Non-pigmented ciliary epithelial cell (primary cell): ENCODE measurements around the gene CCDC120.
A peak's percentile ranks its signal among the peaks of the same experiment; 100 is the strongest.

ENCODE experiments used
- DNase-seq: peaks from one replicate; pipeline ENCODE4 v3.0.0-alpha.2; 2010; ENCODE audit warnings: low read depth

CCDC120 gene

DNA sequence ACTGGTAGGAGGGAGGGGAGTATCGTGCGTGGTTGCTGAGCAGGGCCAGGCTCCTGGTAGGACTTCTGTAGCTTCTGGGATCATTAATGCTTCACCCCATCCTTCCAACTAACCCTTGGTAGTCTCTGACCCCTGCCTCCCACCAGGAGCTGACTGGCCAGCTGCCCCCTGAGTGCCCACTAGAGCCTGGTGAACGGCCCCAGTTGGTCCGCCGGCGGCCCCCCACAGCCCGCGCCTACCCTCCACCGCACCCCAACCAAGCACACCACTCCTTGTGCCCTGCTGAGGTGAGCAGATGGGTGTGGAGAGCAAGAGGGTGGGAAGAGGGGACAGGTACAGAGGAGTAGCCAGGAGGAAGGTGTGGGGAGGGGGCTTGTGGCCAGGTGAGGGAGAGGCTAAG lies 4.9 kb downstream of the CCDC120 start:
- no peak for DNase-seq

DNA sequence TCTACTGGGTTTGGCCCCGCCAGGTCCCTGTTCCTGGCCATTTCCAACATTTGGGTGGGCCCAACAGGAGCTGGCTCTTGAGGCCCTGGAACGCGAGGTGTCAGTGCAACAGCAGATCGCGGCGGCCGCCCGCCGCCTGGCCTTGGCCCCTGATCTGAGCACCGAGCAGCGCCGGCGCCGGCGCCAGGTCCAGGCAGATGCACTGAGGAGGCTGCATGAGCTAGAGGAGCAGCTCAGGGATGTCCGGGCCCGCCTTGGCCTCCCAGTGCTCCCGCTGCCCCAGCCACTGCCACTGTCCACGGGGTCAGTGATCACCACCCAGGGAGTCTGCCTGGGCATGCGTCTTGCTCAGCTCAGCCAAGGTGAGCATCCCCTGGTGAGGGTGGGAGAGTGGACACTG lies 5.5 kb downstream of the CCDC120 start:
- no peak for DNase-seq

DNA sequence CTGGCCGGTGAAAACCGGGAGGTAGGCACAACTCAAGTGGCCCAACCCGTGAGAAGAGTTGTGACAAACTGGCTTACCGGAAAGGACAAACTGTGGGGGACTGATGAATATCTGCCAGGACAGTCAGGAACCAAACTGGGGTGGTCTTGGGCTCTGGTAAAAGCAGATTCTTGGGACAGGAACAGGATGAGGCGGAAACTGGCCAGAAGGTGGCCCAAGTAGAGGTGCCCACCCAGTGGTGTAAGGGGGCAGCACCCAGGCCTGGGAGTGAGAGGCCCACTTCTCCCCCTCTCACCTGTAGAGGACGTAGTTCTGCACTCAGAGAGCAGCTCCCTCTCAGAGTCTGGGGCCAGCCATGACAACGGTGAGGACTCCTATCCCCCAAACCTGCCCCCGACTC lies 5.9 kb downstream of the CCDC120 start:
- DNase-seq: no peak

DNA sequence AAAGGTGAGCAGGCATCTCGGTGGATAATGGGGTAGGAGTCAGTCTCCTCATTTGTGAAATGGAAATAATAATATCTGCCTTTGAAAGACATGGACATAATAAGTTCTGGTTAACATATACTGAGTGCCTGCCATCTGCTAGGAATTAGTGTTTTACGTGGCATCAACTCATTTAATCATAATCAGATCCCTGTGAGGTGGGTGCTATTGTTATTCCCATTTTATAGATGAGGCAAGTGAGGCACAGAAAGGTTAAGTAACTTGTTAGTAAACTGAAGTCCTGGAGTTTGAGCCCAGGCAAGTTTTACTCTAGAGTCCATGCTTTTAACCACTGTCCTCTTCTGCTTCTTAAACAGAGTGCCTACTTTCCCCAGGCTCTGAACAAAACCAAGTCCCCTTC lies 7.5 kb downstream of the CCDC120 start:
- no peak for DNase-seq

DNA sequence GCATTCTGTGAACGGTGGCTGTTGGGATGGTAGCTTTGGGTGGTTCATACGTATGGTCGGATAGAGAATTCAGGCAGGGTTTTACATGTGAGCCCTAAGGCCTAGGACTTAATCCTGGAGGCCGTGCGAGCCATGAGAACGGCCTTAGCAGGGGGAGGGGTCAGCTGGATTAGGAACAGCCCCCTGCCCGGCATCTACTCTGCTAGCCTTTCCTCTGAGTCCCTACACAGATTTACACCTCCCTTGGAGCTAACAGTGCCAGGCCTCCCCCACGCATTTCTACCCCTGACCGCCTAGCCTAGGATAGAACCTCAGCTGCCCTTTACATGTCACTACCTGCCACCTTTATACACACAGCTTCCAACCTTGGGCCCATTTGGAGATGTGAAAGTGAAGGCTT lies 7.9 kb downstream of the CCDC120 start:
- DNase-seq: no peak

DNA sequence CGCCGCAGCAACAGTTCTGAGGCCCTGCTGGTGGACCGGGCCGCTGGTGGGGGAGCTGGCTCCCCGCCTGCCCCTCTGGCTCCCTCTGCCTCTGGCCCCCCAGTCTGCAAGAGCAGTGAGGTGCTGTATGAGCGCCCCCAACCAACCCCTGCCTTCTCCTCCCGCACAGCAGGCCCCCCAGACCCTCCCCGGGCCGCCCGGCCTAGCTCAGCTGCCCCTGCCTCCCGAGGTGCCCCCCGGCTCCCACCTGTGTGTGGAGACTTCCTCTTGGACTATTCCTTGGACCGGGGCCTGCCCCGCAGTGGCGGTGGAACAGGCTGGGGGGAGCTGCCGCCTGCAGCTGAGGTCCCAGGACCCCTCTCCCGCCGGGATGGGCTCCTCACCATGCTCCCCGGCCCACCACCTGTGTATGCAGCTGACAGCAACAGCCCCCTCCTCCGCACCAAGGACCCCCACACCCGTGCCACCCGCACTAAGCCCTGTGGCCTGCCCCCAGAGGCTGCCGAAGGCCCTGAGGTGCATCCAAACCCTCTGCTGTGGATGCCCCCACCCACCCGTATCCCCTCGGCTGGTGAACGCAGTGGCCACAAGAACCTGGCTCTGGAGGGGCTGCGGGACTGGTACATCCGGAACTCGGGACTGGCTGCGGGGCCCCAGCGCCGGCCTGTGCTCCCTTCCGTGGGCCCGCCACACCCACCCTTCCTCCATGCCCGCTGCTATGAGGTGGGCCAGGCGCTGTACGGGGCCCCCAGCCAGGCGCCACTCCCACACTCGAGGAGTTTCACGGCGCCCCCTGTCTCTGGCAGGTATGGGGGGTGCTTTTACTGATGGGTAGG lies 8.7 kb downstream of the CCDC120 start:
- no peak for DNase-seq

DNA sequence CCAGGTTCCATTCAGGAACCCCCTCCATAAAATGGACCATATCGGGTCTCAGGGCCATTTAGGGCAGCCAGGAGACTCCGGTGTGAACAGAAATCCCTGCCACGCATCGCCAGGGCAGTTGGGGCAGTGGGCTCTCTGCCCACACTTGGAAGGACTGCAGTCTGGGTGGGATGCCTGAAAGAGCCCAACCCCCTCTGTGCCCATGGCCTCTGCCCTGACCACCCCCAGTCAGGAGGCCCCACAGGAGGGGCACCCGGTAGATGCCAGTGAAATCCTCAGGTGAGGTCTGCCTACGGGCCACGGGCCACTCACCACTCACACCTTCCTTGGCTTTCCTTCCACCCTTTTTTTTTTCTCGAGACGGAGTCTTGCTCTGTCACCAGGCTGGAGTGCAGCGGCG lies 10.2 kb downstream of the CCDC120 start:
- DNase-seq: no peak

DNA sequence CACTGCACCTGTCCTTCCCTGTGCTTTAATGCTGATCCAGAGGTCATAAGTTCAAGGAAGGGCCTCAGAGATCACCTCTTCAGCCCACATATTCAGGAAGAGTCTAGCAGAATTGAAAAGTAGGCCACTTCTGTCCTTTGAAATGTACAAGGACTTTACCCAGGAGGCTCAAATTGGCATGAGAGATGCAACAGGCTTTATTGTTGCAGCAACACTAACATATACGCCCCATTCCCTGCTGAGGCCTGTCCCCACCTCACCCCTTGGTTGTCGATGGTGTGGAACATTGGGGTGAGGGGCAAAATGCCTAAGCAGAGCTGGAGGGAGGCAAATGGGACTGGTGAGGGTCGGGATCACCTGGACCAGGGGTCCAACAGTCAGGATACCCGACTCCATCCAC lies 12.2 kb downstream of the CCDC120 start:
- no peak for DNase-seq

DNA sequence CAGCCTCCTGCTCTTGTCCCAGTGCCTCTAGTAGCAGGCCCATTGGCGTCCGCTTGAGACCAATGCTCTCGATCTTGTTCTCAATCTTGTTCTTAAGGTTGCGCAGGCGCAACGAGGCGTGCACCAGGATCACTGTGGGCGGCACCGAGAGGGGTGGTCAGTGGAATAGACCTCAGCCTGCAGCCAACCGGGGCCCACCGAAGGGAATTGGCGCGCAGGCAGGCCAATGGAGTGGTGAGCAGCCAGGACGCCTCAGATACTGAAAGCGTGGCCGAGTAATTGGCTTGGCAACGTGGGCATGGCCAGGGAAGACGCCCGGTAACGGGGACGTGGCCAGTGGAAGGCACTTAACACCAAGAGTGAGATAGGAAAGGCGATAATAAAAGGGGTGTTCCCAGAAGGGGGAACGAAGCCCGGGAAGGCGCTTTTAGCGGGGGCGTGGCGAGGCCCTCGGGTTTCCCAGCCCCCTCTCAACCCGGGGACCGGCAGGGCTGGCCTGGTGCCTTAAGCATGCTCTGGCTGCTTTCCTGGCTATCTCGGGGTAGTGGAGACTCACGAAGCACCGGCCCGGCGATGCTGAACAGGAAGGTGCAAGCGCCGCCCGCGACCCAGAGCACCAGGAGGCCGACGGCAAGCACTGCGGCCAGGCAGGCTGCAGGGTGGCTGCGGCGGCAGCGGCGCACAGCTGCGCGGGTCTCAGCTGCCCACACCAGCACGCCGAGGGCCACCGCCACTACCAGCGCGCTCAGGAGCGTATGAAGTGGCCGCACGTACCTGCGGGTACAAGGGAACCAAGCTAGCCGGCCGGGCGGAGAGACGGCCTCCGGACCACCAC lies 13.3 kb downstream of the CCDC120 start:
- DNase-seq: peak; percentile 32

DNA sequence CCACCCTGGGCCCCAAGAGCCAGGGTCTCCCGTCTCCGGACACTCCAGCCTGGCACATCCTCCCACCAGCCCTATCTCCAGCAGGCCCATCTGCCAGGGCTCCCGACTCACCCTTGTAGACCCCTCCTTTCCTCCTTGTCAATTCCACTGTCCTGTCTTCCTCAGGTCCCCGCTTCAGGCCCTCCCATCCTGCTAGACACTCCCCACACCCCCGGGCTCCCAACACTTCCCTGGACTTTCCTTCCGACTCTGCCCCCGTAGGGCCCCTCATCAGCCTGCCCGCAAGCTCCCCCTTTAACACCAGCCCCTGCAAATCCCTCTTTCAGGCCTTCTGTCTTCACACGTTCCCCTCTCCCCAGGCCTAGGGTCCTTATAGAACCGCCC lies 13.9 kb downstream of the CCDC120 start:
- DNase-seq: no peak

DNA sequence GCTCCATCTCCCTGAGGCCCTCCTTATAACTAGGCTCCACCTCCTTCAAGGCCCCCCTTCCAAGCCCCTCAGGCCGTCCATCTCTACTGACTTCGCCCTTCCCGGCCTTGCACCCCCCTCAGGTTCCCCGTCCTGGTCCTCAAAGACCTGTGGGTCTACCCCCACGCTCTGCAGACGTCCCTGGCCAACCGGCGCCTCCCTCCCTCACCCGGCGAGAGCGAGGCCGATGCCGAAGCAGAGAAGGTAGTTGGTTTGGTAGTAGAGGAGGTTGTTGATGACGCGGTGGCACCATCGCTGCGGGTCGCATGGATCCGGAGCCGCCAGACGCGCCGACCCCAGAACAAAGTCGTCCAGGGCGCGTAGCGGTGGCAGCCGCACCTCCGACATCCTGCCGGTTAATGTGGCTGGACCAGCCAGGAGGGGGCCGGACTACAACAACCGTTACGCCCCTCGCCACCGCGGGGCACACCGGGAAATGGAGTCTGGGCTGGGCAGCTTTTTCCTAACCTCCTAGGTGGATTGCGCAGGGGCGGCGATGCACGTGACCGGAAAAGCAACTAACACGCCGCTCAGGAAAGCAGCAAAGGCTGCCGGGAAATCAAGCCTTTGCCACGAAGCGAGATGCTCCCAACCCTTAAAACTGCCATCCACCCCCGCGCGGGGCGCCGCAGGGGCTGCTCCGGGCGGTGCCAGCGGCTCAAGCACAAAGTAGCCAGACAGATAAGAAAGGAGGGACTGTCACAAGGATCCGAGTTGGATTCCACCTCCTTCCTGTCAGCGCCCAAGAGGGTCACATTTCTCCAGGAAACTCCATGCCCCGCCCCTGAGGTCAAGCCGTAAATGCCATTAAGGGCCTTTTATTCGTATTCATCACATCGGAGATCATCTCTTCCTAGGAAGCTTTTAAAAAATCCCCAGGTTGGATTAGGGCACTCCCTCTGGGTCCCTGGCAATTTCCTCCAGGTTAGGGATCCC lies 15.1 kb downstream of the CCDC120 start, which contains the start of gene PRAF2:
TSS of gene PRAF2 (minus strand) at position 402 of the 975 bp plus-strand sequence. CDS start at position 387, 15 bp downstream.
- DNase-seq: peak; percentile 54

DNA sequence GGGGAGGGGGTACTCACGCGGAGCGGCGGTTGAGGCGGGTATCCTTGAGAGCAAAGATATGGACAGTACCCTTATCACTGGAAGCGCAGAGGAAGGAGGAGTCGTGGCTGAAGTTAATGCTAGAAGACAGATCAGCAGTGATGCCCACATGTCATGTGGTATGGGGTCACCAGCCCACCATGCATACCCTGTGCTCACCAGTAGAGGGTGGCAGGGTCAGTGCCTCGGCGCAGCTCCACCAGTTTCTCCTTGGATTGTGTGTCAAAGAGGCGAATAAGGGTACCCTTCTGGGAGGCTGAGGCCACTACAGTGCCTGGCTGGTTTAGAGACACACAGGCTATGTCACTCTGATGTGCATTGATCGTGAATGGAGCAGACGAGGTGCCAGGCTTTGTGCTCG lies 16.5 kb downstream of the CCDC120 start:
- no peak for DNase-seq

DNA sequence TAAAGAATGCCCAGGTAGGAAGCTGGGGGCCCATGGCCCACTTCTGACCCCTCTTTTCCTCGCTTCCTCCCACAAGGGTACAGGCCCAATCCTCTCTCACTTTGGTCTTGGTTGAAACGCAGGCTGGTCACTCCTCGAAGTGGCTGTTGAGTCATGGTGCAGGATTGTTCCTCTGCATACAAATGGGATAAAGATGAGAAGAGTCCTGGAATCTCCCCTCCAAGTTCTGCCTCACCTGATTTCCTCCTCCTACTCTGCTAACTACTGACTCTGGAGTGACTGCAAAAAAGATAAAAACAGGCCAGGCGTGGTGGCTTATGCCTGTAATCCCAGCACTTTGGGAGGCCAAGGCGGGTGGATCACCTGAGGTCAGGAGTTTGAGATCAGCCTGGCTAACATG lies 19.1 kb downstream of the CCDC120 start:
- DNase-seq: no peak

DNA sequence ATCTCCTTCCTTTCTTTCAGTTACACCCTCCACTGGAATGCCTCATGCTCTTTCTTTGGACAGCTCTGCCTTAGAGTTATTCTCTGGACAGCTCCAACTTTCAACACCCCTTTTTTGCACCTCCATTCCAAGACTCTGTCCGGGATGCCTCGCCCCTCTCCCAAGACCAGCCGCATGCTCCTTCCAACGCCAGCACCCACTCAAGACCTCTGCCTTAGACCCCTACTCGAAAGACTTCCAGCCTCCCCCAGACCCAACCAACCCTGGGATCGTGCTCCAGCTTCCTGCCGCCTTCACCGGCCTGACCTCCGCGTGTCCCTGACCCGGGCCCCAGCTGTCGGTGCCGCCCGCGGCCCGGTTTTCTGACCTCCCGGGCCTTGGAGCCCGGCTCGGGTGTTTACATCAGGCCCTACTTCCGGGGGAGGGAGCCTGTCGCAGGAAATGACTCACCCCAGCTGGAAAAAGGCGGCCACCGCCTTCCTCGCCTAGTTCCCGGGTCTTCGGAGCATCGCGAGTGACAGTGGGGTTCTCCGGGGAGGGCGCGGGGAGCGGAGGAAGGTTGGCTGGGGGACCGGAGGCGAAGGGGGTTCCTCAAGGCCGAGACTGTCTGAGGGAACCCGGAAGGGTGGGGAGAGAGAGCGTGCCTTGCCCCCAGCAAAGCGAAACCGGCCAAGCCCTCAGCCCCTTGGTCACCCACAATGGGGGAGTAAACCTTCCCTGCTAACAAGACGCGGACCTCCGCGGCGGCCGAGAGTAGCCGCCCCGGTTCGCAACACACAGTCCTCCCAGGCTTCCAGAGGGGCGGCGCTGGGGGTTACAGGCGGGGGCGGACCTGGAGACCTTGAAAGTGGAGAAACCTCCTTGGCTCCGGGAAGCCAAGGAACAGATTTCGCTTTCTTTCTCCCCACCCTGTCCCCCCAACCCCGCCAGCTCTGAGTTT lies 21.0 kb downstream of the CCDC120 start, which contains the start of gene WDR45:
TSS of gene WDR45 (minus strand) at position 399 of the 940 bp plus-strand sequence. CDS start 1,792 bp downstream, outside the sequence.
- DNase-seq: no peak

DNA sequence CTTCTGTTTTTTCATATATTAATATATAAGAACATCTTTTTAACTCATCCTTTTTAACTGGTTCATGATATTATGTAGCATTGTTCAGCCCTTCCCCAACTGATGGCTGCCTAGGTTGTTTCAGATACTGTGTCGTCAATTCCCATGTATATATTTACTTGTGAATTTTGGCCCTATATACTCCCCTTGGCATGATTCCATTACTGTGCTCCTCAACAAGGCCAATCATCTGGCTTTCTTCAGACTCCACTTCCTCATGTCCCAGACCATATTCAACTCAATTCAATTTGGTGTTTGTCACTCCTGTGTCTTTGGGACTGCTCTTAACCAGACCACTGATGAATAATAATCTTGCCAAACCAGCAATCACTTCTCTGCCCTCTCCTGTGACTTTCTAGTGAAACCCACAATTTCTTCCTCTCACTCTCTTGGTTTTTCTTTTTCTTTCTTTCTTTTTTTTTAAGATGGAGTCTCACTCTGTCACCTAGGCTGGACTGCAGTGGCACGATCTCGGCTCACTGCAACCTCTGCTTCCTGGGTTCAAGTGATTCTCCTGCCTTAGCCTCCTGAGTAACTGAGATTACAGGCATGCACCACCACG lies 23.6 kb downstream of the CCDC120 start:
- no peak for DNase-seq

DNA sequence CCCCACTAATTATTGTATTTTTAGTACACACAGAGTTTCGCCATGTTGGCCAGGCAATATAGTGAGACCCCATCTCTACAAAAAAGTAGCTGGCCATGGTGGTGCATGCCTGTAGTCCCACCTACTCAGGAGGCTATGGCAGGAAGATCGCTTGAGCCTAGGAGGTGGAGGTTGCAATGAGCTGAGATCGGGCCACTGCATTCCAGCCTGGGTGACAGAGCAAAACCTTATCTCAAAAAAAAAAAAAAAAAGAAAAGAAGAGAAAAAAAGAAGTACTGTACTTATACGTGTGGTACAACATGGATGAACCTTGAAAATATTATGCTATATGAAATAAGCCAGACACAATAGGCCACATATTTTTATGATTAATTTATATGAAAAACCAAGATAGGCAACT lies 30.8 kb downstream of the CCDC120 start:
- no peak for DNase-seq

DNA sequence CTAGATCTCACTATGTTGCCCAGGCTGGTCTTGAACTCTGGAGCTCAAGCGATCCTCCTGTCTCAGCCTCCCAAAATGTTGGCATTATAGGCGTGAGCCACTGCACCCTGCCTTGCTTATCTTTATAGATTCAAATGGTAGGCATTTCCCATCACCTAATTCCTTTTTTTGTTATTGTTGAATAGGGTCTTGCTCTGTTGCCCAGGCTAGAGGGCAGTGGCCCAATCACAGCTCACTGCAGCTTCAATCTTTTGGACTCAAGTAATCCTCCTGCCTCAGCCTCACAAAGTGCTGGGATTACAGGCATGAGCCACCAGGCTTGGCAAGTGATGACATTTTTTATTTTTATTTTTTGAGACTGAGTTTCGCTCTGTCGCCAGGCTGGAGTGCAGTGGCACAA lies 37.6 kb downstream of the CCDC120 start:
- DNase-seq: no peak

DNA sequence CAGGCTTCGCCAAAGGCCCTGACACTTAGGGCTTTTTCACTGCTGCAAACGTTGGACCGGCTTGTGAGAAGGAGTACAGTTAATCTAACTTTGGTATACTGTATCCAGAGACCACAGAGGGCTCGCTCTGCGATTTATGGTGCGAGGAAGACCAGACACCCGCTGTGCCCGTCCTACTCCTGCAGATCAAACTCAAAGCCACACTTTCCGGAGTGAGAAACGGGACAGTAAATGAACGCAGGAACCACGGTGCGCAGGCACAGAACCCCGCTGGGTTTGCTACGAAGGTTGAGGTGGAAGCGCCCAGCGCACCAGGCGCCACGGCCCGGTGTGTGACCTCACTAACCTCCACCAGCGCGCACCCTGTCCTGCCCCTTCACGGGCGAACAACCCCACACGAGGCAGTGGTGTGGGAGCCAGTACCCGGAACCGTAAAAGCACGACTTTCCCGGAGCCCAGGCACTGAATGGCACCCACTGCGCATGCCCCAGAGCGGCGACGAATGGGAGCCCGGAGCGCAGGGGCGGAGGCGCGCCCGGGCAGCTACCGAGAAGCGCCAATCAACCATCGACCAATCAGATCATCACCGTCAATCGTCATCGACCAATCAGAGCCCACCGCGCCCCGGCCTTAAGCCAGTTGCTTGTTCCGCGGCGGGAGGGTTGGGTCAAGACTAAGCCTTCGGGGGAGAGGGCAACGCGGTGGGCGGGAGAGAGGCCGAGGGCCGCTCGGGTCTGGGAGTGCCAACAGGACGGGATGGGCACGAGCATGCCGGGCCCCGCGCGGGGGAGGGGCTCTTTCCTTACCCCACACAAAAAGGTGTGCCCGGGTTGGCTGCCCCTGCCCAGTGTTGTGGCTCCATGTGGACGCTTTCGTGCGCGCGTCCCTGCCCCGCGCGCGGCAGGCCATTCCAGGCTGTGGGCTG lies 42.2 kb downstream of the CCDC120 start:
- peak; percentile 38 for DNase-seq

DNA sequence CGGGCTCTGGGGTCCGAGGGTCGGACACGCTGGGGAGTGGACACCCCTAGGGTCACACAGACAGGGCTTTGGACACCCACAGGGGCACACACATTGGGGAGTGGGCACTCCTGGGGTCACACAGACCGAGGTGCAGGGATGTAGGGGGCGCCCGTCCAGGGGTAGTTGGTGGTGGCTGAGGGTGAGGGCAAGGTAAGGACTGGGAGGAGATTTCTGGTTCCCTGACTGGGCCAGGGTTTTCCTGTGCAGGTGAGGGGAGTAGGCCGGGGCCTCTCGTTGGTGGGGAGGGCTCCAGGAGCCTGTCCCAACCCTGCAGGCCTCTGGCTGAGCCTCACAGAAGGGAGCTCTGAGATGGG lies 42.8 kb downstream of the CCDC120 start:
- no peak for DNase-seq
